Esophagus (tissue), 2 donors: ENCODE data around the gene EEF1AKMT1. TPM values are rescaled to one million over a fixed set of nuclear protein-coding genes. Genes with fewer than 3 reads are reported as not detected.
"Not testable (repeated sequence)": the region's sequence is repeated elsewhere in the genome, so short reads cannot be mapped to it uniquely, and the experiment has no call there.

Experiments used
- H3K27ac ChIP-seq, 2 donors: one replicate each; pipeline ENCODE4 v1.5.1; 2013; ENCODE audit warnings: low read depth in 2 of 2, mild to moderate bottlenecking in 2 of 2, inconsistent platforms in 1 of 2, low read length in 1 of 2, moderate library complexity in 1 of 2
- H3K27me3 ChIP-seq, 2 donors: one replicate each; pipeline ENCODE4 v1.6.1; 2013; ENCODE audit warnings: low read length in 2 of 2, control low read depth in 1 of 2, mild to moderate bottlenecking in 1 of 2; ENCODE audit not compliant: insufficient read depth in 2 of 2, control insufficient read depth in 1 of 2
- H3K36me3 ChIP-seq, 2 donors: one replicate each; pipeline ENCODE4 v1.6.1; 2013; ENCODE audit warnings: low read length in 1 of 2; ENCODE audit not compliant: control insufficient read depth in 2 of 2, insufficient read depth in 2 of 2
- H3K4me1 ChIP-seq, 2 donors: one replicate each; pipeline ENCODE4 v1.6.1; 2013; ENCODE audit warnings: low read length in 1 of 2; ENCODE audit not compliant: control insufficient read depth in 2 of 2, insufficient read depth in 2 of 2
- H3K4me3 ChIP-seq, 2 donors: one replicate each; pipeline ENCODE4 v1.5.1; 2013; ENCODE audit warnings: low read length in 2 of 2, mild to moderate bottlenecking in 2 of 2, low read depth in 1 of 2, moderate library complexity in 1 of 2
- H3K9me3 ChIP-seq, 2 donors: one replicate each; pipeline ENCODE4 v1.6.1; 2013; ENCODE audit warnings: mild to moderate bottlenecking in 2 of 2, low read depth in 1 of 2, low read length in 1 of 2, moderate library complexity in 1 of 2; ENCODE audit not compliant: control insufficient read depth in 2 of 2, insufficient read depth in 1 of 2
- WGBS, 2 donors: extraction: QIAGEN DNeasy Blood & Tissue Kit; methylation state at CpG; one replicate each; pipeline ENCODE4 v1.1.7; 2013; 5-methylcytosine and 5-hydroxymethylcytosine counted together
- polyA plus RNA-seq, 2 donors: library from polyadenylated mRNA; stranded (reverse); fragments of 200-250 nt; gene quantifications; one replicate each; pipeline ENCODE4 v1.2.3, GENCODE V29; 2013
- donor health status: healthy with polysubstance abuse.
- donor health status: Bipolar disorder and iron deficiency.

Gene EEF1AKMT1
- polyA plus RNA-seq, 2 donors = 4.3 to 5.3 TPM

DNA sequence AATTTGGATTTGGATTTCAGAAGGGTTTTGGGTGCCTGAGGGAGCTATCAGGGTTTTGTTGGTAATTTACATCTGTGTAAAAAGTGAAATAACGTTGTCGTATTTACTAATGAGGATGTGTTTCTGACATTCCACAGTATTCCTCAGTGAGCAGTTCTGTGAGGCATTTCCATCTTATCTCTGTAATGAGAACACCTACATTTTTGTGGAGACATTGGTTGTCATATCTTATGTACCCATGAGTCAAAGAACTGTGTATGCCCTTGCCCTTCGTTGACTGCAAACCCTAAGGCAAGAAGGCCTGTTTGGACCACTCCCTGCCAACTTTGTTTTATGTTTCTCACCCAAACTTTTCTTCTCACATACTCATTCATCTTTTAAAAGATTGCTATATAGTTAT is 84.5 kb downstream of the EEF1AKMT1 start:
- H3K27me3 ChIP-seq = no peaks in the 10 kb centered on the region
- H3K27ac ChIP-seq = no peak overlapping the region
- no peaks in the 10 kb centered on the region for H3K4me1 ChIP-seq
- 80 to 93% methylated on average over 3 of the region's 3 CpGs for WGBS, 2 donors
- H3K36me3 ChIP-seq = no peaks in the 10 kb centered on the region
- H3K9me3 ChIP-seq = no peaks in the 10 kb centered on the region
- no peak overlapping the region for H3K4me3 ChIP-seq

DNA sequence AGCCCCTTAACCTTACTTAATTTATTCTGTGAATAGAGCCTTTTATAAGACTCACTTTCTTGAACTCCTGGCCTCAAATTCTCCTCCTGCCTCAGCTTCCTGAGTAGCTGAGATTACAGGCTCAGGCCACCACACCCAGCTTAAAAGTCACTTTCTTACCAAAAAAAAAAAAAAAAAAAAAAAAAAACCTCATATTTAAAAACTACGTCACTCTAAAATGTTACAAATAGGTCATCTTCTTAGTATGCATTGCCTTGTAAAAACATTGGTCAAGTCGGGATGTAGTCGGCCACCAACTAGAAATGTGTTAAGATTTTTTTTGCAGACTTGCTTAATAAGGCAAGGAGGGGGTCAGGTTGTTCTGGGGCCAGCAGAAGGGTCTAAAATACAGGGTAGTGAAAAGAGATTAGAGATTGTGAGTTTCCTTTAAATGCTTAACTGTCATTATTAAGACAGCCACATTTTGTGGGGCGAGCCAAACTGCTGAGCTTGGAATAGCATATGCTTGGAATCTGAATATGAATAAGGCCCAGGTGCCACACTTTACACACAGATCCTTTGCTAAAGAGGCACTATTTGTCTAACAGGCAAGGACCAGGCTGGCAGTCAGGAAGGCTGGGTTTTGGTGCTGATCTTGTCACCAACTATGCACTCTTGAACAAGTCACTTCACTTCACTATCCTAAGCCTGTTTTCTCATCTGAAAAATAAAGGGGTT is 86.7 kb downstream of the EEF1AKMT1 start:
- no peak overlapping the region for H3K27ac ChIP-seq
- no peaks in the 10 kb centered on the region for H3K9me3 ChIP-seq
- H3K4me1 ChIP-seq = no peaks in the 10 kb centered on the region
- no peaks in the 10 kb centered on the region for H3K36me3 ChIP-seq
- WGBS, 2 donors = 83 to 90% methylated on average over 4 of the region's 4 CpGs
- no peaks in the 10 kb centered on the region for H3K27me3 ChIP-seq
- no peak overlapping the region for H3K4me3 ChIP-seq

DNA sequence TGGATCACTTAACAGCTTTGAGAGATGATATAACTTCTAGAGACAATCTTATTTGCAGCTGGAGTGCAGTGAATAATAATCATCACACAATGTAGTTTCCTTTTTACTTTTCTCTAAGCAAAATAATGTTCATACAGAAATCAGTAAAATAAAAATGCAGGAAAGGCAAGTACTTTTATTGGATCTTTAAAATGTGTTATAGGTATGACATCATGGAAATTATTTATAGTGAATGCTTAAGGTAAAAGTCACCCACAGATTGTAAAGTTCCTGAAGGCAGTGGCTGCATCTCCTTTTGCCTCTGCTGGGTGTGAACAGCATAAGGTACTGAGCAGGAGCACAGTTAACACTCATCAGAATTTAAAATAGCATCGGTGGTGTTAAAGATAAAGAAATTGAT is 87.6 kb downstream of the EEF1AKMT1 start:
- Histone ChIP-seq H3K27ac (no peak overlapping the region), H3K36me3 (no peaks in the 10 kb centered on the region), H3K4me3 (no peak overlapping the region), H3K4me1 (no peaks in the 10 kb centered on the region), H3K27me3 (no peaks in the 10 kb centered on the region), H3K9me3 (no peaks in the 10 kb centered on the region)
- 90 to 95% methylated on average over 1 of the region's 1 CpG for WGBS, 2 donors

DNA sequence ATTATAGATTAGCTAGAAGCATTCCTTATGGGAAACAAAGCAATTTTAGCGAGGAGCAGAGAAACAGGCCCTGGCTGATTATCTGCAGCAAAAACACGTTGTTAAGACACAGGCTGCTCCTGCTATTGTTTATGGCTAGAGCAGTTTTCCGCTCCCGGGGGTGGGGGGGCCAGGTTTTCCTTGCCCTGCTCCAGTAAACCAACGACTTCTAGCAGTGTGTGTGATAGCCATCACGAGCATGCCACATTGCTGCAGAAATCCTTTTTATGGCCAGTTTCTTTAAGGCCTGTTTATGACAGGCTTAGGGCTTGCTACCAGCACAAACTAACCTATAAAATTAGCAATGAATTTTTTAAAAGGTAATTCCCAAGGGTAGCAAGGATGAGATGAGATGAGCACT is 88.7 kb downstream of the EEF1AKMT1 start:
- no peaks in the 10 kb centered on the region for H3K4me1 ChIP-seq
- H3K36me3 ChIP-seq = no peaks in the 10 kb centered on the region
- no peak overlapping the region for H3K4me3 ChIP-seq
- WGBS, 2 donors = 77 to 85% methylated on average over 6 of the region's 6 CpGs
- H3K9me3 ChIP-seq = no peaks in the 10 kb centered on the region
- H3K27ac ChIP-seq = no peak overlapping the region
- no peaks in the 10 kb centered on the region for H3K27me3 ChIP-seq

- no peaks in the 10 kb centered on the region for H3K36me3 ChIP-seq
- H3K9me3 ChIP-seq = no peaks in the 10 kb centered on the region
- H3K27ac ChIP-seq = no peak overlapping the region
- 76 to 86% methylated on average over 18 of the region's 18 CpGs for WGBS, 2 donors
- H3K4me1 ChIP-seq = no peaks in the 10 kb centered on the region
- H3K27me3 ChIP-seq = no peaks in the 10 kb centered on the region
- H3K4me3 ChIP-seq = no peak overlapping the region
These were observed 89.2 kb downstream of the EEF1AKMT1 start for GRCh38 chr13:20684546-20684945.

GRCh38 chr13:20684041-20684440 is 89.7 kb downstream of the EEF1AKMT1 start:
- no peak overlapping the region for H3K4me3 ChIP-seq
- no peaks in the 10 kb centered on the region for H3K27me3 ChIP-seq
- no peaks in the 10 kb centered on the region for H3K9me3 ChIP-seq
- H3K36me3 ChIP-seq = no peaks in the 10 kb centered on the region
- H3K4me1 ChIP-seq = no peaks in the 10 kb centered on the region
- no peak overlapping the region for H3K27ac ChIP-seq
- 88 to 91% methylated on average over 4 of the region's 4 CpGs for WGBS, 2 donors

- H3K27ac ChIP-seq = no peak overlapping the region
- WGBS, 2 donors = 99 to 100% methylated on average over 1 of the region's 1 CpG
- no peaks in the 10 kb centered on the region for H3K27me3 ChIP-seq
- H3K4me3 ChIP-seq = no peak overlapping the region
- H3K36me3 ChIP-seq = no peaks in the 10 kb centered on the region
- no peaks in the 10 kb centered on the region for H3K4me1 ChIP-seq
- no peaks in the 10 kb centered on the region for H3K9me3 ChIP-seq
These were observed 91.7 kb downstream of the EEF1AKMT1 start for GRCh38 chr13:20682061-20682460.

DNA sequence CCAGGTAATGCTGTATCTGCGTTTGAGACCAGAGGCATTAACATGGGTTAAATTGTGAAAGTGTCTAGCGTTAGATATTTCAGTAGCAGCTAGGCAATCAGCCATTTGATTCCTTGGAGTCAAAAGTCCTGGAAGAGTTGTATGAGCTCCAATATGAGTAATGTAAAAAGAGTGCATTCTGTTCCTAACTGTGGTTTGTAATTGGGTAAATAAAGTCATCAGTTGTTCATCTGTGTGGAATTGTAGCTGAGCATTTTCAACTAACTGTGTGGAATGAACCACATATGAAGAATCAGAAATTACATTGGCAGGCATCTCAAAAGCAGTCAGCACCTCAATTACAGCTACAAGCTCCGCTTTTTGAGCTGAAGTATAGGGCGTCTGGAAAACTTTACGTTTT is 92.3 kb downstream of the EEF1AKMT1 start:
- H3K27me3 ChIP-seq, H3K9me3 ChIP-seq, H3K4me3 ChIP-seq, H3K27ac ChIP-seq, H3K4me1 ChIP-seq, H3K36me3 ChIP-seq: not testable (repeated sequence)
- 77 to 88% methylated on average over 5 of the region's 5 CpGs for WGBS, 2 donors

DNA sequence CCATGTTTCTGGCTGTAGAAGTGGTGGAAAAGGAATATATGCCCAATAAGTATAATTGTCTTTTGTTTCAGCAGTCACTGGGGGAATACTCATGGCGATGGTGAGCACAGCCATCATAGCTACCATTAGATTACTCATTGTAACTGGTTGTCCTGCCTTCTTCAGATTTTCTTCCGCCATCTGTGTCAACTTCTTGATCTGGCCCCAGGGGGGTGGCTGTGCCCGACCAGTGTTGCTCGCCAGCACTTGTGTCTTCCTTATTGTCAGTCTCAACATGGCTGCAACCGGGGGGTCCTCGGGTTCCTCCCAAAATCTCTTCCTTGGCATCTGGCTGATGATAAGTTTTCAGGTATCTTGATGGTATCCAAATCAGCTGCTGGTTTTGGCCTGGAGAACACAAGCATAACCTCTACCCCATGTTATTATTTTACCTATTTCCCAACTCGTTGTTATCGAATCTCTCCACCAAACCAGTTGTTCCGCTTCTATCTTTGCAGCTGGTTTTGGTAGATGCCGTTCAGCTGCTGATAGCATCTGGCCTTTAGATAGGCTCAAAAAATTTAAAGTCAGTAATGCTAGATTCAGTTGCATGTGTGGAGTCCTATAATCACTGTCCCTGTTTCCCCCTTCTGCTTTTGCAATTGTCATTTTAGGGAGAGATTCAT is 93.2 kb downstream of the EEF1AKMT1 start:
- WGBS, 2 donors = 95% methylated on average over 10 of the region's 10 CpGs
- no peaks in the 10 kb centered on the region for H3K36me3 ChIP-seq
- no peaks in the 10 kb centered on the region for H3K9me3 ChIP-seq
- no peaks in the 10 kb centered on the region for H3K4me1 ChIP-seq
- H3K4me3 ChIP-seq = no peak overlapping the region
- no peak overlapping the region for H3K27ac ChIP-seq
- H3K27me3 ChIP-seq = no peaks in the 10 kb centered on the region

DNA sequence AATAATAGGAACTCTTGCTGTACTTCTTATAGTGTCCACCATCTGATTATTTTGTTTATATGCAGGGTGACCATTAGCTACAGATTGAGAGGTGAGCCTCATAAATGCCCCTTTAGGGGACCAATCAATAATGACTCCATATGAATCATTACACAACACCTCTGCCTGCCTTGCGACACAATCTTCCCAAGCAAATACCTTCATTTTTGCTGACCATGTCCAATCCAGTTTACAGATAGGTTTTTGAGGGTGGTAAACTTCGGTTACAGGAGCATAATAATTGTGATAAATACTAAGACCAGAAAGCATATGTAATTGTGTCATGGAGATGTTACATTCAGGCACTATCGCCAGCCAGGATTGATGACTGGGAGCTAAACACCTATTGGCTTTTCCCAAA is 93.9 kb downstream of the EEF1AKMT1 start:
- Histone ChIP-seq H3K9me3 (no peaks in the 10 kb centered on the region), H3K4me3 (no peak overlapping the region), H3K4me1 (no peaks in the 10 kb centered on the region), H3K27me3 (no peaks in the 10 kb centered on the region), H3K27ac (no peak overlapping the region), H3K36me3 (no peaks in the 10 kb centered on the region)
- 86 to 98% methylated on average over 3 of the region's 3 CpGs for WGBS, 2 donors
